Mesenteric fat pad (tissue), 1 donor: ENCODE measurements around the gene FXR1. TPM values are rescaled to one million over a fixed set of nuclear protein-coding genes. Genes with fewer than 3 reads are reported as not detected.
"Not testable (repeated sequence)": the region's sequence is repeated elsewhere in the genome, so short reads cannot be mapped to it uniquely, and the experiment has no call there.

Experiments used
- DNase-seq: peaks from one replicate; pipeline ENCODE4 v3.0.0-alpha.2; 2020; ENCODE audit warnings: low spot score
- long read RNA-seq: library from polyadenylated mRNA; unstranded; transcript quantifications from one replicate; pipeline ENCODE4 v2.0.0, GENCODE V29; 2020
- total RNA-seq: library from RNA; stranded (reverse); fragmentation: NEBNext Ultra II Directional; extraction: Animal tissue kit (Norgen Biotek cat#: 25700); gene quantifications from one replicate; pipeline ENCODE4 v1.2.1, GENCODE V29; 2021
- donor health status: DM: yes; HTN: yes; CAD: no.

The FXR1 gene
- total RNA-seq = 90.2 TPM
- long read RNA-seq, full-length matches to known transcripts = 57 of 87 reads
- long read RNA-seq, partial matches to known transcripts = 11 of 87 reads
- long read RNA-seq, other reads (novel, unspliced or antisense) = 19 of 87 reads

- peak; percentile 96 for DNase-seq
Observed at GRCh38 chr3:180912304-180913296, at the start of gene FXR1. TSS of gene FXR1 (plus strand) at chr3:180912670. CDS start at chr3:180912686, 16 bp downstream.

- no peak for DNase-seq
Observed at GRCh38 chr3:180870008-180870699, 42.3 kb upstream of the FXR1 start.

DNA sequence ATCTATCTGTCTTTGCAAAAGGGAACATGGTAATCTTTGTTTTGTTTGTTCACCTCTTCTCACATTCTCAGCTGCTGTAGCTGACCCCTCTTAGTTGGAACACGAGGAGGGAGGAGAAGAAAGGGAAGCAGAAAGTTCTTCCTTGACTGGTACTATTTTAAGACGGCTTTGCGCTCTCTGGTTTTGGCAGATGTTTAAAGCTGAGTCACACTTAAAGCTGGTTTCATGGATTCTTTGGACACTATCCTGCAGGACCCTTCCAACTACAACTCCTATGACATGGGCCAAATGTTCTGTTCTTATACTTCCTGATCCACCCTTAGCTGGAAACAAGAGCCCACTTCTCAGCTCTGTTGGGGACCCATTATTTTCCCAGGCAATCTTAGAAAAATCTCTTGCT is 40.6 kb upstream of the FXR1 start:
- DNase-seq = no peak

- DNase-seq = not testable (repeated sequence)
Observed at GRCh38 chr3:180872430-180872829, 40.0 kb upstream of the FXR1 start.

GRCh38 chr3:180875124-180875698 is 37.3 kb upstream of the FXR1 start:
- DNase-seq = no peak

GRCh38 chr3:180881065-180881801 is 31.2 kb upstream of the FXR1 start:
- DNase-seq = no peak

DNA sequence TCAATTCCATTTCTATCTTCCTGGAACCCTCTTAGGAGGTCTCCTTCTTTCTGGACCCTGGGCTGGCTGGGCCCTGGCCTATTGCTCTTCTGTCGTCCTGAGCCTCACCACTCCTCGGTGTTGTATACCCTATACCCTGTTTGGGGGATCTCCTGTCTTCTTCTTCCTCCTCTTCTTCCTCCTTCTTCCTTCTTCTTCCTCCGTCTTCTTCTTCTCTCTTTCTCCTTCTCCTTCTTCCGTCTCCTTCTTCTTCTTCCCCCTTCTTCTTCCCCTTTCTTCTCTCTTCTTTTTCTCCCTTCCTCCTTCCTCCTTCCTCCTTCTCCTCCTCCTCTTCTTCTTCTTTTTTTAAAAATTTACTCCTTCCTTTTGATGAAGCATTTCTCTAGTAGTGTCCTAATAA is 30.4 kb upstream of the FXR1 start:
- no peak for DNase-seq

GRCh38 chr3:180888992-180889560 is 23.4 kb upstream of the FXR1 start:
- no peak for DNase-seq

DNA sequence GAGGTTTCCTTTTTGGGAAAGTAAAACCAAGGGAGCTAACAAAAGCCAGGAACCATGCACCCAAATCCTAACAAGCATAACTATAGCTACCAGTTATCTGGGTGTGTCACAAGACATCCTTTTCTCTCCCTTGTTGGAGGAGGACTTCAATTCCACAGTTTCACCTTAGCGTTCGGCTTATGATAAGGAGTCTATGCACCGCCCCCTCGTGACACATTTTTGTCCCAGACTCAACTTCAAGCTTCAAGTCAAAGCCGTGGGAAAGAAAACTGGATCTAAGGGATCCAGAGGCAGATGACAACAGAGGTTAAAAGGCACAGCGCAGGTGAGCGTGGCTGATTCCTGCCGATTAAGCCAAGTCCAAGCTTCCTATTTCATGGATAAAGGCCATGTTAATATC is 13.9 kb upstream of the FXR1 start:
- no peak for DNase-seq

GRCh38 chr3:180909369-180910127 is 2.9 kb upstream of the FXR1 start:
- DNase-seq = no peak

GRCh38 chr3:180910823-180911222 is 1.6 kb upstream of the FXR1 start:
- DNase-seq = no peak

DNA sequence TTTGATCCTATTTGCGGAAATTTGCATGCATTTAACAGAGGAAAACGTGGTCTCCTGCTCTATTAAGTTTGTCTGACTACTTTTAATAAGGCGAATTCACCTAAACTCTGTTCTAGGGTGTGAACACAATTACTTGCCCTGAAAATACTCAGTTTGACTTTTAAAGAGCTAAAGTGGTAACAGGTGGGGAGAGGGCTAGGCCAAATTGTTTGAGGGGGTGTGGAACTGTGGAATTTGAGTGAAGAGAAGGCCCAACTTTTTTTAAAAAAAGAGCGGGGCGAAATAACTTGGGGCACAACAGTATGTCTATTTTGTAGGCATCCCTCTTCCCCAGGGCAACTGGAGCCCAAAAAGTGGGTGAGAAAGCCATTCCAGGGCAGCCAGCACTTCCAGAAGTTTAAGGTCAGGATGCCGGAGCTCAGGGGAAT is 580 bp upstream of the FXR1 start:
- no peak for DNase-seq

GRCh38 chr3:180913581-180914404 is 1.3 kb downstream of the FXR1 start:
- DNase-seq = no peak

DNA sequence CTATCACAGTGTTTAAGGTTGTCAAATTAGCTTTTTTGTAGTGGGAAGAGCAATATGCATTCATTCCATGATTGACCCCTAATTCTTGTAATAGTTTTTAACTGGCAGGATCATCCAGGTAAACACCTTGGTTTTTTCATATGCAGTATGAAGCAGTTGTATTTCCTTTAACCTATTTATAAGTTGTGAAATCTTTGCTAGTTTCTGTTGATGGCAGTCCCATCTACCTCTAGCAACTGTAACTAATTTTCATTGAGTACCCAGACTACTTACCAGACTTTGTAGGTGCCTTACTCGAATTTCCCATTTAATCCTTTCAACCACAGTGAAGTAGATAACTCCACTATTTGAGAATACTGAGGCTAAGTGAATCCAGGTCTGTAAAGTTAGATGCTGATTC is 6.1 kb downstream of the FXR1 start:
- DNase-seq = no peak

DNA sequence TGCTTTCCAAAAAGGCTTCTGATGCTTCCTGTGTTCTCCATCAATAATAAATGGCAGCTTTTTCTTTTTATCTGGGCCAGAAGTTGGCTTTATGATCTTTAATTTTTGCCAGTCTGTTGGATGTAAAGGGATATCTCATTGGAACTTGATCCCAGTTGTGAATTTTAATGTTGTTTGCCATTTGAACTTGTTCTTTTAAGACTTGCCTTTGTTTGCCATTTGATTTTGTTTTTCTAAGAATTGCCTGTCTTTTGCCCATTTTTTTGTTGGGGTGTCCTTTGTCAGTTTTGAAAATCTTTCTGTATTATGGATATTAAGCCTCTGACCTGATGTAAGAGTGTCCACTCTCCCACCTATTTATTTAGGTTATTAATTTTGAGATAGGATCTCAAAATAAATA is 9.8 kb downstream of the FXR1 start:
- DNase-seq = no peak

GRCh38 chr3:180923561-180923960 is 11.1 kb downstream of the FXR1 start:
- no peak for DNase-seq

GRCh38 chr3:180926526-180926925 is 14.1 kb downstream of the FXR1 start:
- no peak for DNase-seq

DNA sequence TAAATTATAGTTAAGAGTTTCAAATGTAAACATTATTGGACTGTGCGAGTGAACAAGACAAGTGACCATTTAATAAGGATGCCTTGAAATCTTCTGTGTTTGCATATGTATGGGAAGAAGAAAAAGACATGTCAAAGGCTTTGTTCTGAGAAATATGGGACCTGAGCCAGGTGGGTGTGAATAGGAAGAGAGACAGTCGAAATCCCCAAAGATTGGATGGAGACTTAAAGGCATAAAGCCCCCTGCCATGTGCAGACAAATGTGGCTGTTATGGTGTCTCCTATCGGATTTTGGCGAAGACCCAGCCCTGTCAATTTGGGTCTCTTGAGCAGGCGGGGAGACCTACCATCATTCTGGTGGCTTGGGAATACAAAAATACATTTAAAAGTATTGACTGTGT is 16.9 kb downstream of the FXR1 start:
- DNase-seq = no peak

DNA sequence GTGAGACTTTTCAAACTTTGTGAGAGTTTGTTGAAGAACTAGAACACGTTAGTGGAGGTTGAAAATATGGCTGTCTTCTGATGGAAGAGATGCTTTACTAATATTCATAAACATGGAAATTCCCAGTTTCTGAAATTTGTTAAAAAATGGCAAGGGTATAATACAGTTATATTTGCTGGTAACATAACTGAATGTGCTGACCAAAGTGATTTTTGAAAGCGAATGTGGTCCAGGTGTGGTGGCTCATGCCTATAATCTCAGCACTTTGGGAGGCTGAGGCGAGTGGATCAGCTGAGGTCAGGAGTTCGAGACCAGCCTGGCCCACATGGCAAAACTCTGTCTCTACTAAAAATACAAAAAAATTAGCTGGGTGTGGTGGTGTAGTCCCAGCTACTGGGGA is 18.1 kb downstream of the FXR1 start:
- DNase-seq = no peak
